Heart left ventricle (tissue), 16 donors: ENCODE results near the gene GAN. TPM values are rescaled to one million over a fixed set of nuclear protein-coding genes. Genes with fewer than 3 reads are reported as not detected.
"Not testable (repeated sequence)": the region's sequence is repeated elsewhere in the genome, so short reads cannot be mapped to it uniquely, and the experiment has no call there.

Source experiments
- ATAC-seq, 4 donors: fragments of 200-7000 bp; cut with Tn5 transposase; one replicate each; pipeline ENCODE4 v1.9.1; 2020 to 2022; ENCODE audit warnings: moderate library complexity in 4 of 4, mild to moderate bottlenecking in 3 of 4, moderate number of reproducible peaks in 1 of 4
- DNase-seq, 5 donors: peaks; one replicate each; pipeline ENCODE4 v3.0.0-alpha.2; 2020
- H3K27ac ChIP-seq, 12 donors: fragments of 200-600 bp; sonication (generic) in 4 of 12; one replicate each; pipeline versions ENCODE4 v1.5.0 to v1.8.0; 2016 to 2022; ENCODE audit warnings: mild to moderate bottlenecking in 2 of 12
- H3K27me3 ChIP-seq, 9 donors: fragments of 200-600 bp; sonication (generic) in 2 of 9; one replicate each; pipeline versions ENCODE4 v1.5.1 to v1.8.0; 2016 to 2022; ENCODE audit warnings: mild to moderate bottlenecking in 3 of 9
- H3K36me3 ChIP-seq, 9 donors: fragments of 200-600 bp; sonication (generic) in 2 of 9; one replicate each; pipeline versions ENCODE4 v1.5.0 to v1.8.0; 2018 to 2022; ENCODE audit warnings: mild to moderate bottlenecking in 2 of 9
- H3K4me1 ChIP-seq, 12 donors: fragments of 200-600 bp; sonication (generic) in 4 of 12; one replicate each; pipeline versions ENCODE4 v1.5.0 to v1.8.0; 2016 to 2022; ENCODE audit warnings: mild to moderate bottlenecking in 3 of 12
- H3K4me3 ChIP-seq, 12 donors: fragments of 200-600 bp; sonication (generic) in 4 of 12; one replicate each; pipeline versions ENCODE4 v1.5.0 to v1.8.0; 2017 to 2022; ENCODE audit warnings: mild to moderate bottlenecking in 9 of 12, moderate library complexity in 4 of 12
- H3K9me3 ChIP-seq, 12 donors: fragments of 200-600 bp; sonication (generic) in 4 of 12; one replicate each; pipeline versions ENCODE4 v1.5.0 to v1.8.0; 2016 to 2022; ENCODE audit warnings: mild to moderate bottlenecking in 1 of 12
- CTCF ChIP-seq, 12 donors: fragments of 200-600 bp; sonication (generic) in 4 of 12; IDR thresholded peaks; one replicate each; pipeline versions ENCODE4 v1.5.0 to v1.8.0; 2018 to 2022; ENCODE audit warnings: antibody characterized with exemption in 12 of 12, mild to moderate bottlenecking in 5 of 12
- POLR2A ChIP-seq, 2 donors: fragments of 450-650 bp; IDR thresholded peaks; one replicate each; pipeline ENCODE4 v1.6.1; 2017; ENCODE audit warnings: antibody characterized with exemption in 2 of 2, mild to moderate bottlenecking in 2 of 2, moderate library complexity in 2 of 2
- WGBS, 4 donors: extraction: QIAGEN DNeasy Blood & Tissue Kit in 2 of 4; methylation state at CpG; one replicate each; pipeline versions ENCODE4 v1.1.5 to v1.1.7; 2013 to 2018; 5-methylcytosine and 5-hydroxymethylcytosine counted together
- intact Hi-C, 10 donors: fragments of 100-400 bp; cut with DNase I; formaldehyde crosslinking; loops; one replicate each; pipeline versions ENCODE4 v1.11.1 to v1.14.2; 2022
- polyA plus RNA-seq, 2 donors: library from polyadenylated mRNA; stranded (reverse); fragments of 200-250 nt; gene quantifications; one replicate each; pipeline ENCODE4 v1.2.3, GENCODE V29; 2013
- total RNA-seq, 9 donors: library from RNA; depleted of rRNA in 2 of 9; stranded (reverse); fragments of >200 nt in 2 of 9; fragmentation: NEBNext Ultra II Directional in 3 of 9; extraction: Animal tissue kit (Norgen Biotek cat#: 25700) in 3 of 9; gene quantifications; one replicate each; pipeline versions ENCODE4 v1.1.0 to v1.2.4, GENCODE V29; 2016 to 2023
- donor health status: ischemic (EF 13 %, LVEDD 7.1; RV severe dilation, severe dysfunction).
- donor health status: healthy with polysubstance abuse.
- donor health status: DM: no; HTN: yes; CAD: no.
- donor health status: DM: no; HTN: no; CAD: no.
- donor health status: ischemic (EF 25% LVEDD 6.9; RV normal size, moderate dysfunction).
- donor health status: ischemic (EF 25% LVEDD 5.7; RV mildly dilated, moderate dysfunction).
- donor health status: healthy.
- donor health status: DM: yes; HTN: yes; CAD: no.
- donor health status: ischemic (EF 35%, LVEDD 5.7; RV mildly dilated, moderate dysfunction).
- donor health status: nonischemic (EF 11% LVEDD 7.7; RV severe dilation, severe dysfunction).
- donor health status: DM: yes; HTN: yes; CAD: no.
- donor health status: PGD.
- donor health status: ischemic (EF 29% LVEDD 5.4; RV normal size, mild dysfunction).
- donor health status: nonischemic (EF 23%, LVEDD 6.1; RV moderate dilation, normal function).

GAN gene
- total and polyA plus RNA-seq, 11 donors = 1.6 to 17.7 (median 11.5) TPM

GRCh38 chr16:81403601-81404391 is 89.0 kb downstream of the GAN start:
- TF ChIP-seq CTCF (IDR thresholded peaks at IDR 0.05) = peak; percentile 91 to 98 (median 95)
- TF ChIP-seq POLR2A (IDR thresholded peaks at IDR 0.05) = no peak
- Histone ChIP-seq H3K9me3 (peaks cover 0 to 12% (median 0%) of the 10 kb centered on the region in 12 donors), H3K36me3 (no peaks in the 10 kb centered on the region), H3K27ac (no peak overlapping the region), H3K27me3 (no peaks in the 10 kb centered on the region), H3K4me1 (peaks cover 0 to 19% (median 10%) of the 10 kb centered on the region in 12 donors), H3K4me3 (peak overlapping the region in 8 of 12 donors; percentile 6 to 38 (median 28))
- DNase-seq (peak; percentile 79 to 93 (median 86)), ATAC-seq (peak; percentile 68 to 96 (median 94))
- intact Hi-C loops = loop anchor here (1.0 to 10.0 kb wide), 11 partner anchors 36 to 334 kb away; no protein-coding TSS in a partner anchor
- WGBS, 4 donors = 19 to 30% (median 27%) methylated on average over 15 to 37 of the region's 37 CpGs

GRCh38 chr16:81405002-81405401 is 90.2 kb downstream of the GAN start:
- H3K27ac ChIP-seq, ATAC-seq, H3K4me3 ChIP-seq, DNase-seq, H3K9me3 ChIP-seq, H3K27me3 ChIP-seq, H3K36me3 ChIP-seq: not testable (repeated sequence)
- H3K4me1 ChIP-seq = peaks cover 0 to 19% (median 10%) of the 10 kb centered on the region in 12 donors
- 72 to 100% (median 87%) methylated on average over 2 of the region's 2 CpGs for WGBS, 4 donors
- intact Hi-C loops = loop anchor here in 4 of 10 donors (2.0 to 10.0 kb wide), 4 partner anchors 210 to 318 kb away; no protein-coding TSS in a partner anchor

- intact Hi-C loops = loop anchor here in 4 of 10 donors (2.0 to 10.0 kb wide), 4 partner anchors 209 to 317 kb away; no protein-coding TSS in a partner anchor
- Histone ChIP-seq H3K4me1 (peaks cover 0 to 19% (median 10%) of the 10 kb centered on the region in 12 donors), H3K9me3 (no peaks in the 10 kb centered on the region), H3K27me3 (no peaks in the 10 kb centered on the region), H3K4me3 (no peak overlapping the region), H3K36me3 (no peaks in the 10 kb centered on the region), H3K27ac (no peak overlapping the region)
- 59 to 75% (median 68%) methylated on average over 11 of the region's 11 CpGs for WGBS, 4 donors
- ATAC-seq (no peak), DNase-seq (no peak)
- TF ChIP-seq CTCF (IDR thresholded peaks at IDR 0.05) (no peak), POLR2A (IDR thresholded peaks at IDR 0.05) (no peak)
Measured at GRCh38 chr16:81405702-81406113, 90.9 kb downstream of the GAN start.

DNA sequence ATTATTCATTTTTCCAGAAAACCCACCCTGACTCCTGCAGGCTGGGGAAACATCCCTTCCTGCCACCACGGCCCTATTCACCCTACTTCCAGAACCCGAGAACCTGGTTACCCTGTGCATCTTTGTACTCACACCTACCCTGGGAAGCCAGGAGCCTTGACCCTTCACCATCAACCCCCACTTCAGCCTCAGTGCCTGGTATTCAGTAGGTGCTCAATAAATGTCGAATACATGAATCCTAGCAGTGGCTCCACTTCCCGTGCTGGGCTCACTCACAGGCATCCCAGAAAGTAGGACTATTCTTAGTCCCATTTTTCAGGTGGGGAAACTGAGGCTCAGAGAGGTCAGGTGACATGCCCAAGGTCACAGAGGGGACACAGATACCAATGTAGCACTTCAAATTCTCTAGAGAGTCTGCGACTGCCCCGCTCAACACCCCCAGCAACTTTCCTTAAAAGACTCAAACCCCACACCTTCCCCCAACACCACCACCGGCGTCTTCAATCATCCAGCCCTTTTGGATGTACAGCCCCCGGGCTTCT is 93.7 kb downstream of the GAN start:
- Histone ChIP-seq H3K27me3 (no peaks in the 10 kb centered on the region), H3K36me3 (no peaks in the 10 kb centered on the region), H3K27ac (no peak overlapping the region), H3K4me1 (peaks cover 0 to 6% (median 4%) of the 10 kb centered on the region in 12 donors), H3K4me3 (no peak overlapping the region), H3K9me3 (no peaks in the 10 kb centered on the region)
- DNase-seq (no peak), ATAC-seq (no peak)
- TF ChIP-seq POLR2A (IDR thresholded peaks at IDR 0.05) = no peak
- TF ChIP-seq CTCF (IDR thresholded peaks at IDR 0.05) = no peak
- intact Hi-C loops = loop anchor here in 4 of 10 donors (10.0 kb wide), 3 partner anchors 206 to 286 kb away; no protein-coding TSS in a partner anchor
- 88 to 94% (median 91%) methylated on average over 9 of the region's 9 CpGs for WGBS, 4 donors
